H9 (cell line): ENCODE measurements around the gene LIF. TPM values are rescaled to one million over a fixed set of nuclear protein-coding genes. Genes with fewer than 3 reads are reported as not detected.

Experiments
- DNase-seq: peaks from one replicate; pipeline ENCODE4 v3.0.0-alpha.2; 2017
- H2AFZ ChIP-seq: one replicate; pipeline ENCODE4 v1.6.1; 2013; ENCODE audit warnings: mild to moderate bottlenecking, low read length, control low read depth, moderate library complexity
- H2AK5ac ChIP-seq: 2 replicates; pipeline ENCODE4 v1.6.1; 2013; ENCODE audit warnings: low read length, control low read depth, mixed read lengths; ENCODE audit not compliant: insufficient read length
- H2BK120ac ChIP-seq: one replicate; pipeline ENCODE4 v1.6.1; 2013; ENCODE audit warnings: low read depth, mild to moderate bottlenecking, low read length, control low read depth, inconsistent platforms; ENCODE audit not compliant: poor library complexity, severe bottlenecking
- H2BK12ac ChIP-seq: 2 replicates; pipeline ENCODE4 v1.6.1; 2013; ENCODE audit warnings: low read length, control low read depth, mixed read lengths, low read depth; ENCODE audit not compliant: insufficient read length
- H2BK15ac ChIP-seq: 2 replicates; pipeline ENCODE4 v1.6.1; 2013; ENCODE audit warnings: low read depth, low read length, control low read depth
- H2BK20ac ChIP-seq: one replicate; pipeline ENCODE4 v1.6.1; 2013; ENCODE audit warnings: low read depth, mild to moderate bottlenecking, low read length, control low read depth, inconsistent platforms; ENCODE audit not compliant: poor library complexity, severe bottlenecking
- H2BK5ac ChIP-seq: 2 replicates; pipeline ENCODE4 v1.6.1; 2013; ENCODE audit warnings: low read length, control low read depth, mixed read lengths; ENCODE audit not compliant: insufficient read length
- H3K14ac ChIP-seq: 2 replicates; pipeline ENCODE4 v1.6.1; 2013; ENCODE audit warnings: low read length, control low read depth; ENCODE audit not compliant: insufficient read depth
- H3K18ac ChIP-seq: 2 replicates; pipeline ENCODE4 v1.6.1; 2013; ENCODE audit warnings: low read depth, mild to moderate bottlenecking, mixed read lengths, low read length, control low read depth; ENCODE audit not compliant: insufficient read length
- H3K23ac ChIP-seq: 2 replicates; pipeline ENCODE4 v1.6.1; 2013; ENCODE audit warnings: low read length, control low read depth, mixed read lengths, low read depth; ENCODE audit not compliant: insufficient read length
- H3K23me2 ChIP-seq: 2 replicates; pipeline ENCODE4 v1.6.1; 2013; ENCODE audit warnings: low read depth, mild to moderate bottlenecking, mixed read lengths, low read length, control low read depth; ENCODE audit not compliant: insufficient read length, poor library complexity, severe bottlenecking
- H3K27ac ChIP-seq: 2 replicates; pipeline ENCODE4 v1.5.1; 2013; ENCODE audit warnings: low read length, control low read depth, mixed read lengths, low read depth; ENCODE audit not compliant: insufficient read length
- H3K27me3 ChIP-seq: 2 replicates; pipeline ENCODE4 v1.6.1; 2013; ENCODE audit warnings: low read length, control low read depth, inconsistent platforms; ENCODE audit not compliant: insufficient read depth
- H3K4ac ChIP-seq: 2 replicates; pipeline ENCODE4 v1.6.1; 2013; ENCODE audit warnings: low read depth, mild to moderate bottlenecking, control low read depth, inconsistent platforms, low read length, moderate library complexity
- H3K4me1 ChIP-seq: 2 replicates; pipeline ENCODE4 v1.6.1; 2013; ENCODE audit warnings: low read length, control low read depth, inconsistent platforms; ENCODE audit not compliant: insufficient read depth
- H3K4me2 ChIP-seq: 2 replicates; pipeline ENCODE4 v1.6.1; 2013; ENCODE audit warnings: low read length, control low read depth, mixed read lengths; ENCODE audit not compliant: insufficient read length, insufficient read depth
- H3K56ac ChIP-seq: 2 replicates; pipeline ENCODE4 v1.6.1; 2013; ENCODE audit warnings: low read depth, mild to moderate bottlenecking, mixed read lengths, low read length, control low read depth; ENCODE audit not compliant: insufficient read length
- H3K79me1 ChIP-seq: 2 replicates; pipeline ENCODE4 v1.6.1; 2013; ENCODE audit warnings: low read depth, mild to moderate bottlenecking, moderate library complexity, low read length, control low read depth, inconsistent platforms; ENCODE audit not compliant: insufficient read depth, poor library complexity, severe bottlenecking
- H3K79me2 ChIP-seq: 2 replicates; pipeline ENCODE4 v1.6.1; 2013; ENCODE audit warnings: low read length, control low read depth, inconsistent platforms; ENCODE audit not compliant: insufficient read depth
- H3K9ac ChIP-seq: 2 replicates; pipeline ENCODE4 v1.6.1; 2013; ENCODE audit warnings: low read length, control low read depth, mixed read lengths; ENCODE audit not compliant: insufficient read length; ENCODE audit errors: extremely low read depth
- H3K9me3 ChIP-seq: one replicate; pipeline ENCODE4 v1.6.1; 2013; ENCODE audit warnings: low read depth, low read length, inconsistent platforms; ENCODE audit not compliant: control insufficient read depth
- H3T11ph ChIP-seq: one replicate; pipeline ENCODE4 v1.6.1; 2013; ENCODE audit warnings: mild to moderate bottlenecking, low read length, control low read depth, inconsistent platforms
- H4K20me1 ChIP-seq: one replicate; pipeline ENCODE4 v1.6.1; 2013; ENCODE audit not compliant: control insufficient read depth, insufficient read length, insufficient read depth
- H4K5ac ChIP-seq: 2 replicates; pipeline ENCODE4 v1.6.1; 2013; ENCODE audit warnings: low read depth, mild to moderate bottlenecking, mixed read lengths, low read length, control low read depth; ENCODE audit not compliant: insufficient read length
- H4K8ac ChIP-seq: replicated peaks from 2 replicates; pipeline ENCODE4 v1.6.1; 2013; ENCODE audit warnings: low read length, control low read depth, mixed read lengths, low read depth; ENCODE audit not compliant: insufficient read length
- H4K91ac ChIP-seq: 2 replicates; pipeline ENCODE4 v1.6.1; 2013; ENCODE audit warnings: low read depth, mild to moderate bottlenecking, moderate library complexity, mixed read lengths, low read length, control low read depth; ENCODE audit not compliant: insufficient read length
- H3K27ac Mint-ChIP-seq, 3 experiments: 2 replicates in 2 of 3; 3 replicates in 1 of 3; pipeline ENCODE4 v1.8.0; 2020 to 2021; ENCODE audit warnings: mixed read lengths in 3 of 3, mild to moderate bottlenecking in 1 of 3, moderate library complexity in 1 of 3
- H3K27me3 Mint-ChIP-seq: 2 replicates; pipeline ENCODE4 v1.8.0; 2021; ENCODE audit warnings: low read depth, mild to moderate bottlenecking, moderate library complexity, mixed read lengths
- H3K36me3 Mint-ChIP-seq, 3 experiments: 2 replicates in 2 of 3; 3 replicates in 1 of 3; pipeline ENCODE4 v1.8.0; 2020 to 2021; ENCODE audit warnings: low read depth in 3 of 3, mixed read lengths in 3 of 3; ENCODE audit not compliant: insufficient read depth in 1 of 3
- H3K4me1 Mint-ChIP-seq, 2 experiments: 2 replicates each; pipeline ENCODE4 v1.8.0; 2020; ENCODE audit warnings: mixed read lengths in 2 of 2
- H3K4me3 Mint-ChIP-seq, 2 experiments: 2 replicates in 1 of 2; 3 replicates in 1 of 2; pipeline ENCODE4 v1.8.0; 2020 to 2021; ENCODE audit warnings: mild to moderate bottlenecking in 2 of 2, mixed read lengths in 2 of 2, moderate library complexity in 1 of 2
- H3K9me3 Mint-ChIP-seq, 2 experiments: 2 replicates in 1 of 2; 3 replicates in 1 of 2; pipeline ENCODE4 v1.8.0; 2020; ENCODE audit warnings: mild to moderate bottlenecking in 2 of 2, mixed read lengths in 2 of 2, moderate library complexity in 1 of 2
- WGBS: extraction: QIAGEN DNeasy Blood & Tissue Kit; methylation state at CpG from one replicate; pipeline ENCODE4 v1.1.7; 2013; ENCODE audit warnings: missing lambda C conversion rate, low lambda C conversion rate, mixed read lengths; ENCODE audit not compliant: insufficient read length; ENCODE audit errors: extremely low coverage; 5-methylcytosine and 5-hydroxymethylcytosine counted together
- total RNA-seq: library from RNA; stranded (reverse); gene quantifications from 2 replicates; pipeline ENCODE4 v1.2.1, GENCODE V29; 2021
- TF ChIP-seq, protein P1 (sequence below): fragments of 200-600 bp; sonication (generic); conservative IDR thresholded peaks from 3 replicates; pipeline ENCODE4 v1.8.0; 2021; ENCODE audit warnings: antibody characterized with exemption, mild to moderate bottlenecking

LIF gene
- total RNA-seq, 1 experiment from 2014 or later, result 6.1 TPM

DNA sequence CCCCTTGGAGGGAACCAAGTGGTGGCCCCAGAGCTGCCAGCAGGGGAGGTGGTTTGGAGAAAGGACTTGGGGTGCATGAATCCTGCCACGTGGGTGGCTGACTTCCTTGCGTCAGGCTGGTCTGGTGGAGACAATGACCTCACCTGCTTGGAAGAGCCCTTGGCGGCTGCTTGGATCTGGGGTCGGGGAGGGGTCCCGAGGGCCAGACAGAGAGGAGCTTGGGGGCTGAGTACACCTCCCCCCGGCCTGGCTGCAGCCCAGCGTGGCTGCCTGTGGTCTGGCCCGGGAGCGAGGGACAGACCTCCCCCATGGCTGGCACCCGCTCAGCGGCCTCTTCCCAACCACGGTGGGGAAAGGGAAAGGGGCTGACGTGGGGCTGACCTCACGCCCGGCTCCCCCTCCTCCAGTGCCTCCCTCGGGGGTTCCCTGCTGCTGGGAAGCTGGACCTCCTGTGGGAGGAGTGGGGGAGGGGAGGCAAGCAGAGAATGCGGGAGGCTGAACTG is 13.8 kb downstream of the LIF start:
- Mint-ChIP-seq H3K27ac (peak overlapping the region in 1 of 3 experiments; percentile 22; a peak in 1 of 7 replicates), H3K9me3 (peaks cover 0 to 2% of the 10 kb centered on the region in 2 experiments; a peak in 1 of 5 replicates), H3K4me3 (no peak overlapping the region), H3K27me3 (peaks cover 13% of the 10 kb centered on the region), H3K36me3 (no peaks in the 10 kb centered on the region), H3K4me1 (peaks cover 45 to 56% of the 10 kb centered on the region in 2 experiments)
- H3K9me3 ChIP-seq, result no peaks in the 10 kb centered on the region
- no peak overlapping the region for H3K23ac ChIP-seq
- H2BK15ac ChIP-seq, result no peak overlapping the region
- H3K27me3 ChIP-seq, result no peaks in the 10 kb centered on the region
- H2BK120ac ChIP-seq, result no peak overlapping the region
- H3K23me2 ChIP-seq, result no peaks in the 10 kb centered on the region
- H3K27ac ChIP-seq, result no peak overlapping the region
- TF ChIP-seq, protein P1, sequence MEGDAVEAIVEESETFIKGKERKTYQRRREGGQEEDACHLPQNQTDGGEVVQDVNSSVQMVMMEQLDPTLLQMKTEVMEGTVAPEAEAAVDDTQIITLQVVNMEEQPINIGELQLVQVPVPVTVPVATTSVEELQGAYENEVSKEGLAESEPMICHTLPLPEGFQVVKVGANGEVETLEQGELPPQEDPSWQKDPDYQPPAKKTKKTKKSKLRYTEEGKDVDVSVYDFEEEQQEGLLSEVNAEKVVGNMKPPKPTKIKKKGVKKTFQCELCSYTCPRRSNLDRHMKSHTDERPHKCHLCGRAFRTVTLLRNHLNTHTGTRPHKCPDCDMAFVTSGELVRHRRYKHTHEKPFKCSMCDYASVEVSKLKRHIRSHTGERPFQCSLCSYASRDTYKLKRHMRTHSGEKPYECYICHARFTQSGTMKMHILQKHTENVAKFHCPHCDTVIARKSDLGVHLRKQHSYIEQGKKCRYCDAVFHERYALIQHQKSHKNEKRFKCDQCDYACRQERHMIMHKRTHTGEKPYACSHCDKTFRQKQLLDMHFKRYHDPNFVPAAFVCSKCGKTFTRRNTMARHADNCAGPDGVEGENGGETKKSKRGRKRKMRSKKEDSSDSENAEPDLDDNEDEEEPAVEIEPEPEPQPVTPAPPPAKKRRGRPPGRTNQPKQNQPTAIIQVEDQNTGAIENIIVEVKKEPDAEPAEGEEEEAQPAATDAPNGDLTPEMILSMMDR, result no peak
- H3K18ac ChIP-seq, result no peak overlapping the region
- no peak overlapping the region for H4K5ac ChIP-seq
- no peak overlapping the region for H2AK5ac ChIP-seq
- no peak for DNase-seq
- no peaks in the 10 kb centered on the region for H3K79me2 ChIP-seq
- H3K14ac ChIP-seq, result no peak overlapping the region; the same call in 1 of the 2 replicates
- WGBS, result no CpG with 5 or more reads among the region's 17 CpGs
- no peak overlapping the region for H3T11ph ChIP-seq
- no peak overlapping the region for H2AFZ ChIP-seq
- no peak overlapping the region for H3K4me2 ChIP-seq
- no peaks in the 10 kb centered on the region for H4K20me1 ChIP-seq
- H3K56ac ChIP-seq, result no peak overlapping the region
- H3K4me1 ChIP-seq, result peaks cover 14% of the 10 kb centered on the region
- no peak overlapping the region for H2BK12ac ChIP-seq
- H2BK20ac ChIP-seq, result no peak overlapping the region
- no peak overlapping the region for H3K9ac ChIP-seq
- no peak overlapping the region for H3K4ac ChIP-seq
- no peak overlapping the region for H4K8ac ChIP-seq
- no peaks in the 10 kb centered on the region for H3K79me1 ChIP-seq
- H4K91ac ChIP-seq, result no peak overlapping the region
- no peak overlapping the region for H2BK5ac ChIP-seq
